Right kidney (tissue), 1 donor: Measurements from ENCODE around the gene C1orf50.
"Not testable (repeated sequence)": the region's sequence is repeated elsewhere in the genome, so short reads cannot be mapped to it uniquely, and the experiment has no call there.

Experiments used
- DNase-seq: peaks from one replicate; pipeline ENCODE4 v3.0.0-alpha.2; 2016

Gene C1orf50

GRCh38 chr1:42738678-42739226, 28.3 kb upstream of the C1orf50 start:
- no peak for DNase-seq

- DNase-seq, result peak; percentile 65
Observed at GRCh38 chr1:42739753-42740700, 27.0 kb upstream of the C1orf50 start, which contains the start of gene CLDN19. CLDN19 (minus strand) TSS chr1:42740236; CDS start chr1:42740063, 173 bp downstream.

DNA sequence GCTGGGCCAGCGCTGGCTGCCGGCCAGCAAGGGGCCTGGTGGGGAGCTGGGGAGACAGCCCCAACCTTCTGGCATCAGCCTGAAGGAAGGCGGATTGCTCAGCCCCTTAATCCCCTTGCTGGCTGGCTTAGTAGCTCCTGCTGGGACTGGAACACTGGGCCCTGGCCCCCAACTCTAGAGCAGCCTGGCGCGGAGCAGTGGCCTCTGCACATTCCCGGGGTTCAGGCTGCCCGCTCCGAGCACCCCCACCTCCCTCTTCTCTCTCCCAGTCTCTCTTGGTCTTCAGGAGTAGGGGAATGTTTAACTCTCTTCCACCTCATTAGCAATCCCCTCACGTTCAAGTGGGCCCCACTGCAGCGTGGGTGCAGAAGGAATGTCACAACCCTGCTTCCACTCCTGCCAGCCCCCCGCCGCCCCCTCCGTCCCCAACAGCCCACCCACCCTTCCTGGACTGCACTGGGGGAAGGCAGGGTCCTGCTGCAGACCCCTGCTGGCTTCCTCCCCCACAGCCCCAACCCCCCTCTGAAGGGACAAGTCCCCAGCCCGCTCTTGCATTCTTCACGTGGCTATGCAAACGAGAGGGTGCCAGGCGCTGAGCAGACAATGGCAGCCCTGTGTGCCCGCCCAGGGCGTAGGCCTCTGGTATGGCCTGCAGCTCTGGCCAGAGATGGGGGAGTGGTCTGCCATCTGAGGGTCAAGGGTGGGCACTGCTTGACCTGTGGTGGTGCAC, 26.0 kb upstream of the C1orf50 start:
- DNase-seq, result peak; percentile 69

DNA sequence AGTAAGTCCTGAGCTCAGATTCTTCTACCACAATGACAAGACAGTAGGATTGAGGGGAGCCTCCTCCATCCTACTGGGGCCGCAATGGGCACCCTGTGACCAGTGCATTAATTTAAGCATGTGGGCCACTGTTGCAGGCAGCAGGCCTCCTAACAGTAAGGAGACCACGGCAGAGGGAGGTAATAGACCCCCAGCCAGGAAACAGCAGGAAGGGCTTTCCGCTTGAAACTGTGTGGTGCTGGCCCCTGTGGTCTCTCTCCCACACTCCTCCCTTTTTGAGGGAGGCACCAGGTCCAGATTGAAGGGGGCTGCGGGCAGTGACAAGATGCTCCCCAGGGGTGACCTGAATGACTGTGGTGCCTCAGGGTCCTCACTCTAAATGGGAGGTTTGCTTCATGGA, 25.3 kb upstream of the C1orf50 start:
- DNase-seq, result no peak

DNA sequence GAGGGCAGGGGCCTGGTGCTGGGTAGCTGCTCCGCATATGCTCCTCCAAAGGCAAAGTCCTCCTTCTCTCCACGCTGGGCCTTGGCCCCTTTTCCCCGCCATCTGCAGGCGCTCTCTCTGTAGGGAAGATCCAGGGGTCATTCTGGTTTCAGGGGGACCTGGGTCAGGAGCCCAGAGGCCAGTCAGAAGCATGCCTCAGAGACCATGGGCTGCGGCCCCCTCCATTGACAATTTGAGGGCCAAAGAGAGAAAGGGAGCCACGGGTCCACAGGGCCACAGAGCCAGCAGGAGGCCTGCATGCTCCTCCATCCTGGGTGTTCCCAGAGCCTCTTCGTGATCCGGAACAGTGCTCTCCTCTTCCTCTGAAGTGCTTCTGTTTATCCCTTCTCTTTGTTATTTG, 24.9 kb upstream of the C1orf50 start:
- DNase-seq, result no peak

DNA sequence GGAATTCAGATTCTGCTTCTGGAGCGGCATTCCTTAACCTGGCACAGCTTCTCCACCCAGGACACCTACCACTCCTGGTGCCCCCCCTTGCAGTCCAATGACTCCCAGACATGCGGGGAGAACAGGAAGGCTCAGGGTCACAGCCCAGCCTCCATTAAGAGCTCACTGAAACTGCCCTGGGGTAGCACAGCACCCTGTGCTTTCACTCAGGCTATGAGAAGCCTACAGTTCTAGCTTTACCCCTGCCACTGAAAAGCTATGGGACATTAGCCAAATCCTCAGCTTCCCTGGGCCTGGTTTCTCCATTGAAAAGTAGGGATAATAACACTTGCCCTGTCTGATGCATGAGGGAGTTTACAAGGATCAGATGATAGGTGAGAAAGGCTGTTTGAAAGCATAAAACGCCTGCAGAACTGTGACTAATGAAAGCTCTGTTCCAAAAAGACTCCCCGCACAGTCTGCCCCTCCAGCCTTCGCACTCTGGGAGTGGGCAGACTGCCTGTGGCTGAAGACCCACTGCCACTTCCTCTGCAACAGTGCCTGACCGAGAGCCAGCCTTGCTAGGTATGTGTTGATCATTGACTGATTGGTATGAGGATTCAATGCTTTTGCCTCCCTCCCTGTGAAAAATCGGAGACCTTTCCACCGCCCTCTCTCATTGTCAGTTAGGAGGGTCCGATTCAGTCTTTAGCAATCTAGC, 24.3 kb upstream of the C1orf50 start:
- no peak for DNase-seq

DNA sequence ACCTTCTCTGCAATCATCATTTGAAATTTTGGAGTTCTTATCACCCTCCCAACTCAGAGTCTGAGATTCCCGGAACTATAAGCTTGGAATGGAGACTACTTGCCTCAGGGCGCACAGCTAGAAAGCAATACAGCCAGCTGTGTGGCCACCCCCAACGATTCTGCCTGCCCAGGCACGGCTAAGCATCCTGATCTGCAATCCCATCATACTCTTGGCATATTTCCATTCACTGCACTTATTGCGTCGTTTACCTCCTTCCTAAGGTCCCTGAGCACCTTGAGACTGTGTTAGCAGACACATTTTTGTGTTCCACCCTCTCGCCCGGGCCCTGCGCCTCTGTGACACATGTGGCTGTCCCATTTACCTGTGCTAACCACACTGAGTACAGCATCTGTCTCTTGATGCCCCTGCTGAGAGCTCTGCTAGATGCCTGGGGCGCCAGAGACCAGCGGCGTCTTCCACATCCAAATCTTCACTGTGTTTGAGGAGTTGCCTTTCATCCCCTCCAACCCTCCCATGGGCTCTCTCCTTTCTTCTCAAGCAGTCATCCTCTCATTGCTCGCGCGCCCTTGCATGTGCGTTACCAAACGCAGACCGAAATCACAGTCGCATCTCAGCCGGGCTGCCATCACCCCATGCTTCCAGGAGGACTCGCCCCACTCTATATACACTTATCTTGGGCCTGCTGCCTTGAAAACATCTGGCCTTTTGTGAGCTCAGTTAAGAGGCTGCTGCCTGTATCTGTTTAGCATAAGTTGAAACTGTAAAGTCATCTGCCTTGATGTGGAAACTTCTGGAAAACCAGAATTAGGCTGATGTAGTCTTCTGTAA, 23.5 kb upstream of the C1orf50 start:
- DNase-seq, result no peak

- no peak for DNase-seq
Observed at GRCh38 chr1:42744148-42744413, 23.0 kb upstream of the C1orf50 start.

DNA sequence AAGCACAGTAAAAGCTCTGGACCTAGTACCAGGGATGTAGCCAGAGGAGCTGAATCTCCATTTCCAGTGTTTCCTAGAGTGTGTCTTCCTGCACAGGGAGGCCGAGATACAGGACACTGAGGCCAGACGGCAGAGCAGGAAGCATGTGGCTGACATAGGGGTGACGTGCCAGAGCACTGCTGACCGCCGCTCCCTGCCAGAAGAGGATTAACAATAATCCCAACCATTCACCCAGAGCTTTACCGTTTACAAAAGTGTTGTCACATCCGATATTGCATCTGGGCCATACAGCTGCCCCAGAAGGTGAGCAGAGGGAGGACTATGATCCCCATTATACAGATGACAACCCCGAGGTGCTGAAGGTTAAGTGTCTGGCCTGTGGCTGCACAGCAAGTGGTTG, 21.2 kb upstream of the C1orf50 start:
- DNase-seq, result no peak

GRCh38 chr1:42746436-42747105, 20.5 kb upstream of the C1orf50 start:
- no peak for DNase-seq

DNA sequence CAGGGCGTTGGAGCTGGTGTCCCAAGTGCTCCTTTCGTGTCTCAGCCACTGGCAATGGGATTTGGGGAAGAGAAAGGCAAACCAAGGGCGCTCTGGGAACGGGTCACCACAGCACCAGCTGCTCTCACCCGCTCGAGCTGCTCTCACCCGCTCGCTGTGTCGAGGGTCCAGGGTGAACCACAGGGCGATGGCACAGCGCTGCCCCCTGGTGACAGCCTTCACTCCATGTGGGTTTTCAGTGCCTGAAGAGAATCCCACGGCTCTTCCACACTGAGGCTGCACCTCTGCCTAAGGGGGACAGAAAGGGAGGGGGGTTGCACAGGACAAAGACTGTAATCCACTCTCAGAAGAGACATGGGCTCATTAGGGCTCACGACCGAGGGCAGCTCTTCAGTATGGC, 19.9 kb upstream of the C1orf50 start:
- DNase-seq, result peak; percentile 40

- DNase-seq, result no peak
Observed at GRCh38 chr1:42748021-42748420, 19.0 kb upstream of the C1orf50 start.

GRCh38 chr1:42748461-42749410, 18.3 kb upstream of the C1orf50 start:
- DNase-seq, result no peak

DNA sequence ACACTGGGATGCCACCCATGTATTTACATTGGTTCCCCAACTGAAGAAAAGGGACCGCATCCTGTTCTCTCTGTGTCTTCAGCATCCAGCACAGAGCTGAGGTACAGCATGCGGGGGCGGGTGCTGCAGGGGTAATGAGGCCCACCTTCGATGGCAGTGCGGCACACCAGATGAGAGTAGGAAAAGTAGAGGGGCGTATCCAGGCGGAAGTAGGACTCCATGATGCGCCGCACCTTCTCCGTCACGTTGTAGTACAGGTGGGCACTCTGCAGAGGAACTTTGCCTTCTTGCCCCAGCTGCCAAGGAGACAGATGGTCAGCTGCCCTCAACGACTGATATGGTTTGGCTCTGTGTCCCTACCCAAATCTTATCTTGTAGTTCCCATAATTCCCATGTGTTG, 17.0 kb upstream of the C1orf50 start:
- no peak for DNase-seq

GRCh38 chr1:42751511-42752070, 15.5 kb upstream of the C1orf50 start:
- not testable (repeated sequence) for DNase-seq

DNA sequence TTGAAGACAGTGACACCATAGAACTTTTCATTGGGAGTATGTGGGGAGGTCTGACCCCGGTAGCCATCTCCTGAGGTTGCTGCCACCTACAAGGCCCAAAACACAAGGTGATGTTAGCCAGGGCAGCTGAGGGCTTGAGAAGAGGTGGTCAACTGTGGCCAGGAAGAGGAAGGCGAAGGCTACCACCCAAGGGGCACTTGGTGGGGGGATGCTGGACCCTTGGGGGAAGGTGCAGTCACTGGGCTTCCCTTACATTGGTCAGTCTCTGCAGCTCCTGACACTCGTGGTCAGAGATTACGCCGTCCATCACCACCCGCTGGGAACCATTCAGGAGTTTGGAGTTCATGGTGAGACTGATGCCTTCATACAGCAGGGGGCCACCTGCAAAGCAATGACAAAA, 14.8 kb upstream of the C1orf50 start:
- DNase-seq, result no peak

DNA sequence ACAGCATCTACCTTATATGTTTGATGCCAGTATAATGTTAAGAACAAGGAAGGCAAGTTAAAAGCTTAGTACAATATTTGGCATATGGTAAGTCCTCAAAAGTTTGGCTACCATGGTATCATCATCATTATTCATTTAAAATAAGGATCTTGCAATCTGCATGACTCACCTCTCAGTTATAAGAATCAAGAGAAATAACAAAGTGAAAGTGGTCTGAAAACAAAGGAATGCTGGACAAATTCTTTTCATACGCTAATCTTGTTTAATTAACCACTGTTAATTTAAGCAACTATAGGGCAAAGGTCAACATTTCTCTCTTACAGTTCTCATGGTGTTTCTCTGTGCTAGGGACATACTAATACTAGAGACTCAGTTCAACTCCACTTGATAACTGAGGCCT, 14.0 kb upstream of the C1orf50 start:
- DNase-seq, result no peak

DNA sequence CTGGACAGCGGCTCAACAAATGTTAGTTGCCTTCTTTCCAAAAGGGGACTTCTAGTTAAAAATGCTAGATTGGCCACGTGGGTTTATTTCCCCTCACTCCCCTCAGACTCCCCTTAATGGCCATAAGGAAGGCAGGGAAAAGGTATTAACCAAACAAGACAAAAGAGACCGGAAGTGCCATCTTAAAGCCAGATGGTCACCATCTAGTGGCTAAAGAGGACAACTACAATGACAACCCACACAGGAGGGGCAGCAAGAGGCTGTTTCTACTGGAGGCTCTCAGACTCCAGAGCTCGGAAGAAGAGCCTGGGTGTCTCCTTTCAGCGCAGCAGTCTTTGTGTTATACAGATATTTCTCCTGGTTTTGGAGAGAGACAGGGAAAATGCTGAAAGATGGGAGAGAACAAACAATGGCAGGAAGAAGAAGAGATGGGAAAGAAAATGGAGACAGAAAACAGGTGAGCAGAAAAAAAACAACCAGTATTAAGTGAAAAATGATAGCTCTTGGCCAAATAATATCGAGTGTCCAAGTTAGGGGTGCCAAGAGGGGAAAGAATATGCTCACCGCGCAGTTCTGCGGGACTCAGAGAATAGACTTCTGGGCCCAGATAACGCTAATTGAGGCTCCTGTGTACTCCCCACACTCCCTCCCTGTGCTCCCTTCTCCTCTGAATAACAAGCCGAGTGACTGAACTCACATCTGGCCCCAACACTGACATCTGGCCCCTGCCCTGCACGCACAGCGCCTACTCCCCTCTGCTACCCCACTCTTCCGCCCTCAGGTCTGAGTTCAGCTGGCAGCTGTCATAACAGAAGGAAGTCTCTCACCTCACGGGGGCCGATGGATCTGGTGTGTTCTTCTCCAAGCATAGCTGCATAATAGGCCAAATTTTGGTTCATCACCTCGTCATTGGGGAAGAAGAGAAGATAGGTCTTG, 9.8 kb upstream of the C1orf50 start:
- DNase-seq, result peak; percentile 33

DNA sequence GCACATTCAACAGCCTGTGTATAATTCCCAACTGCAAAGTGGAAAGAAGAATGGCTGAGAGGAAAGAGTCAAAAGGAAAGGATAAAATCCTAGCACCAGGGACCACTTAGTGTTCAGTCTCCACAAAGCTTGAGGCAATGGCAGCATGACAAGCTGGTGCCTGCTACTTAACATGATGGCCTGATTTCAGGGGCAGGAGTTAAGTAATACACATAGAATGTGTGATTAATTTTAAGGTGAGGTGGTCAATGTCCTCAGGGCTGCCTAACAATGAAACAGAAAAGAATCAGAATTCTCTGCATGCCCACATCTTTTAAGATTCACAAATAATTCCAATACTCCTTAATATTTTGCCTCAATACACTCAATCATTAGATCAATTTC, 9.2 kb upstream of the C1orf50 start:
- DNase-seq, result no peak
